ENCODE results near the gene CCDC141.

Gene CCDC141

DNA sequence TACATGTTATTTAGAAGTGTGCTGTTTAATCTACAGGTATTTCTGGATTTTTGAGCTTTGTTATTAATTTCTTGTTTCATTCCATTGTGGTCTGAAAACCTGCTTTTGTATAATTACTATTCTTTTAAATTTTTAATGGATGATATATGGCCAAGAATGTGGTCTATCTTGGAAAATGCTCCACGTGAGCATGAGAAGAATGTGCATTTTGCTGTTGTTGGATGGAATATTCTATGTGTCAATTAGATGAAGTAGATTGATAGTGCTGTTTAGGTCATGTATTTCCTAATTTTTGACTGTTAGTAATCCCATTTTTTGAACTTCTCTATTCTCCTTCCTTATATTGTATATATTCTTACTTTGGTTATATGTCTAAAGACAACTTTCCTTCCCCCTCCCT lies 222.8 kb downstream of the CCDC141 start:
- TF ChIP-seq, protein P1, sequence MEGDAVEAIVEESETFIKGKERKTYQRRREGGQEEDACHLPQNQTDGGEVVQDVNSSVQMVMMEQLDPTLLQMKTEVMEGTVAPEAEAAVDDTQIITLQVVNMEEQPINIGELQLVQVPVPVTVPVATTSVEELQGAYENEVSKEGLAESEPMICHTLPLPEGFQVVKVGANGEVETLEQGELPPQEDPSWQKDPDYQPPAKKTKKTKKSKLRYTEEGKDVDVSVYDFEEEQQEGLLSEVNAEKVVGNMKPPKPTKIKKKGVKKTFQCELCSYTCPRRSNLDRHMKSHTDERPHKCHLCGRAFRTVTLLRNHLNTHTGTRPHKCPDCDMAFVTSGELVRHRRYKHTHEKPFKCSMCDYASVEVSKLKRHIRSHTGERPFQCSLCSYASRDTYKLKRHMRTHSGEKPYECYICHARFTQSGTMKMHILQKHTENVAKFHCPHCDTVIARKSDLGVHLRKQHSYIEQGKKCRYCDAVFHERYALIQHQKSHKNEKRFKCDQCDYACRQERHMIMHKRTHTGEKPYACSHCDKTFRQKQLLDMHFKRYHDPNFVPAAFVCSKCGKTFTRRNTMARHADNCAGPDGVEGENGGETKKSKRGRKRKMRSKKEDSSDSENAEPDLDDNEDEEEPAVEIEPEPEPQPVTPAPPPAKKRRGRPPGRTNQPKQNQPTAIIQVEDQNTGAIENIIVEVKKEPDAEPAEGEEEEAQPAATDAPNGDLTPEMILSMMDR (IDR thresholded peaks at IDR 0.05; ENCODE audit: extremely low read depth, insufficient read depth, missing control alignments): no peak
- in situ Hi-C loops (cut with MboI; ENCODE audit: low pct_unique_long_range_greater_than_20kb, low sequenced_read_pairs, unreplicated experiment): no loop called here
- no peak for DNase-seq (ENCODE audit: low spot score)

DNA sequence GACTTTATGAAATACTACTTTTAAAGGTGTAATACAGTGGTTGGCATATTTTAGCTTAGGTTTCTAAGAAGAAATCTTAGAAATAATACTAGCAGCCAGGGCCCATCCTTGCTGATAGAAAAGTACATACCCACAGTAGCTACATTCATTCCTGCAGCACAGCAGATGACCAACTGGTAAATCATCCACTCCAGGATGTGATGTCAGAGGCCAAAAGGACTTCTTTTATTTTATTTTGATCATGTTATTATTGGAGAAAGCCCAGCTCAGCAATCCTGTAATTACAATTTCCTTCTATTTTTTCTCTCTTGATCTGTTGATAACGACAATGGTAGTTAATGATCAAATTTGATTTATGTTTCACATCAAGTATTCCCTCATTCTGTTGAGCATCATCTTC lies 224.8 kb downstream of the CCDC141 start:
- DNase-seq (ENCODE audit: low spot score): no peak
- in situ Hi-C loops (cut with MboI; ENCODE audit: low pct_unique_long_range_greater_than_20kb, low sequenced_read_pairs, unreplicated experiment): no loop called here
- TF ChIP-seq, protein P1 (IDR thresholded peaks at IDR 0.05; ENCODE audit: extremely low read depth, insufficient read depth, missing control alignments): no peak

- in situ Hi-C loops (cut with MboI; ENCODE audit: low pct_unique_long_range_greater_than_20kb, low sequenced_read_pairs, unreplicated experiment): no loop called here
- DNase-seq (ENCODE audit: low spot score): no peak
- TF ChIP-seq, protein P1 (IDR thresholded peaks at IDR 0.05; ENCODE audit: extremely low read depth, insufficient read depth, missing control alignments): no peak
Measured at GRCh38 chr2:178824181-178824580, 225.8 kb downstream of the CCDC141 start.

DNA sequence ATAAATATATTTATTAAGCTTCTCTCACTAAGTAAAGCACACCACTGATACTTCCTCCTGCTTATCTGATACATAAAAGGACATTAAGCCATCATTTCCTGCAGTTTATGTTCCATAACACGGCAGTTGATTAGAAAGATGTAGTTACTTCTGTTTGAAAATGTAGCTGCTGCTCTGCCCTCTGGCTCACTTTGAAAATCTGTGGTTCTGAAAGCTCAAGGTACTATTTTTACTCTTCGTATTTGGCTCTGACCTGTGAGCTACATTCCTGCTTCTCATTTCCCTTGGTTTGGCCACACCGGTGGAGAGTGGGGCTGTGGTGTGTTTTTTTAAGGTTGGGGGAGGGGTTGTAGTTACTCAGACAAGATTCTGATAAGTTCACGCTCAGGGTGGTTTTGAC lies 229.9 kb downstream of the CCDC141 start:
- in situ Hi-C loops (cut with MboI; ENCODE audit: low pct_unique_long_range_greater_than_20kb, low sequenced_read_pairs, unreplicated experiment): no loop called here
- no peak for DNase-seq (ENCODE audit: low spot score)

GRCh38 chr2:178819147-178819875 lies 230.6 kb downstream of the CCDC141 start:
- DNase-seq (ENCODE audit: low spot score): no peak

More for the DNA sequence above, 229.9 kb downstream of the CCDC141 start:
- TF ChIP-seq, protein P1 (IDR thresholded peaks at IDR 0.05; ENCODE audit: extremely low read depth, insufficient read depth, missing control alignments): no peak

DNA sequence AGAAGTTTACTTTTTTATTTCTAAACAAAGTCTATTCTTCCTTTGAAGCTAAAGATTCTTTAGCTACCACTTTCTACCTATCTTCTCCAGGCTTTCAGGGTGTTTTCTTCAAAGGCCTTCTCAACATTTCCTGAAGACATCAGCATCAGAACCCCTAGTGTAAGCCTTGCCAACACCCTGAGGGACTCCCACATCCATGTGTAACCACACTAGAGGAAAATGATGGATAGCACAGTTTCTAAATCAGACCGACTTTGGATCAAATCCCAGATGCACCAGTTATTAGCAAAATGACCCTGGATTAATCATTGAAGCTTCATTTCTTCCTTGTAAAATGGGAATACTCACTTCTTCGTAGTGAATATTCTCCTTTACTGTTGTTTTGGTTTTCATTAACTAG lies 238.0 kb downstream of the CCDC141 start:
- no peak for DNase-seq (ENCODE audit: low spot score)
- in situ Hi-C loops (cut with MboI; ENCODE audit: low pct_unique_long_range_greater_than_20kb, low sequenced_read_pairs, unreplicated experiment): no loop called here
- TF ChIP-seq, protein P1 (IDR thresholded peaks at IDR 0.05; ENCODE audit: extremely low read depth, insufficient read depth, missing control alignments): no peak

More at GRCh38 chr2:178819147-178819875, 230.6 kb downstream of the CCDC141 start:
- TF ChIP-seq, protein P1 (IDR thresholded peaks at IDR 0.05; ENCODE audit: extremely low read depth, insufficient read depth, missing control alignments): no peak
- in situ Hi-C loops (cut with MboI; ENCODE audit: low pct_unique_long_range_greater_than_20kb, low sequenced_read_pairs, unreplicated experiment): no loop called here

Measured in GM13977 (cell line).